ENCODE data around the gene MBD3L2B. TPM values are rescaled to one million over a fixed set of nuclear protein-coding genes. Genes with fewer than 3 reads are reported as not detected.

Gene MBD3L2B
- total RNA-seq, 1 donor from 2014 or later, result not detected

GRCh38 chr19:6970021-6970420, 51.2 kb downstream of the MBD3L2B start:
- no peak for DNase-seq (ENCODE audit: low spot score)
- intact Hi-C loops (cut with DNase I), result no loop called here

- DNase-seq (ENCODE audit: low spot score), result no peak
- intact Hi-C loops (cut with DNase I), result no loop called here
These were observed 51.7 kb downstream of the MBD3L2B start for GRCh38 chr19:6969490-6969889.

Other genes with a start within 250 kb of the MBD3L2B start
- gene VAV1, start 248.7 kb downstream of the MBD3L2B start, total RNA-seq, result 1.5 TPM
- 0.62 TPM for gene ADGRE1, start 133.9 kb downstream of the MBD3L2B start, total RNA-seq
- not detected for gene MBD3L5, start 9.1 kb upstream of the MBD3L2B start, total RNA-seq
- not detected for gene MBD3L4, start 18.7 kb upstream of the MBD3L2B start, total RNA-seq
- gene MBD3L2, start 27.9 kb upstream of the MBD3L2B start, total RNA-seq, result not detected
- gene MBD3L3, start 37.2 kb upstream of the MBD3L2B start, total RNA-seq, result not detected
- gene ZNF557, start 48.3 kb upstream of the MBD3L2B start, total RNA-seq, result 4.7 TPM

Data from cardiac septum (tissue), 1 donor.